Esophagus squamous epithelium (tissue), 4 donors: ENCODE measurements around the gene CFAP65.

ENCODE experiments used
- POLR2A ChIP-seq, 4 donors: fragments of 450-650 bp; IDR thresholded peaks; one replicate each; pipeline ENCODE4 v1.6.1; 2017; ENCODE audit warnings: antibody characterized with exemption in 4 of 4, mild to moderate bottlenecking in 4 of 4, moderate library complexity in 3 of 4
- TF ChIP-seq, protein P1 (sequence below), 6 experiments: fragments of 450-650 bp in 4 of 6; fragments of 200-600 bp in 2 of 6; sonication (generic) in 2 of 6; IDR thresholded peaks; one replicate each; pipeline ENCODE4 v1.5.1; 2016 to 2019; ENCODE audit warnings: antibody characterized with exemption in 6 of 6, mild to moderate bottlenecking in 4 of 6, moderate library complexity in 4 of 6

GRCh38 chr2:219026946-219027345 lies 14.4 kb downstream of the CFAP65 start:
- no peak for TF ChIP-seq POLR2A (IDR thresholded peaks at IDR 0.05)
- TF ChIP-seq, protein P1, sequence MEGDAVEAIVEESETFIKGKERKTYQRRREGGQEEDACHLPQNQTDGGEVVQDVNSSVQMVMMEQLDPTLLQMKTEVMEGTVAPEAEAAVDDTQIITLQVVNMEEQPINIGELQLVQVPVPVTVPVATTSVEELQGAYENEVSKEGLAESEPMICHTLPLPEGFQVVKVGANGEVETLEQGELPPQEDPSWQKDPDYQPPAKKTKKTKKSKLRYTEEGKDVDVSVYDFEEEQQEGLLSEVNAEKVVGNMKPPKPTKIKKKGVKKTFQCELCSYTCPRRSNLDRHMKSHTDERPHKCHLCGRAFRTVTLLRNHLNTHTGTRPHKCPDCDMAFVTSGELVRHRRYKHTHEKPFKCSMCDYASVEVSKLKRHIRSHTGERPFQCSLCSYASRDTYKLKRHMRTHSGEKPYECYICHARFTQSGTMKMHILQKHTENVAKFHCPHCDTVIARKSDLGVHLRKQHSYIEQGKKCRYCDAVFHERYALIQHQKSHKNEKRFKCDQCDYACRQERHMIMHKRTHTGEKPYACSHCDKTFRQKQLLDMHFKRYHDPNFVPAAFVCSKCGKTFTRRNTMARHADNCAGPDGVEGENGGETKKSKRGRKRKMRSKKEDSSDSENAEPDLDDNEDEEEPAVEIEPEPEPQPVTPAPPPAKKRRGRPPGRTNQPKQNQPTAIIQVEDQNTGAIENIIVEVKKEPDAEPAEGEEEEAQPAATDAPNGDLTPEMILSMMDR (IDR thresholded peaks at IDR 0.05) = no peak
